B cell (primary cell): ENCODE measurements around the gene CD1B. TPM values are rescaled to one million over a fixed set of nuclear protein-coding genes. Genes with fewer than 3 reads are reported as not detected.

Experiments
- ATAC-seq: fragments of 200-7000 bp; cut with Tn5 transposase; one replicate; pipeline ENCODE4 v1.10.0; 2021; ENCODE audit warnings: low read depth, mild to moderate bottlenecking, moderate number of reproducible peaks, moderate library complexity
- CTCF ChIA-PET: fragments of 350-600 bp; sonication (Branson Sonifier 250); formaldehyde crosslinking; loops from one replicate; lab custom pipeline; 2021; ENCODE audit warnings: antibody characterized with exemption, inconsistent platforms; lab: Charles Lee
- POLR2A ChIA-PET: fragments of 350-600 bp; sonication (Branson Sonifier 250); formaldehyde crosslinking; loops from one replicate; lab custom pipeline; 2021; ENCODE audit warnings: antibody characterized with exemption; lab: Charles Lee
- DNase-seq: peaks from one replicate; pipeline ENCODE4 v3.0.0; 2013
- H2AFZ ChIP-seq: 2 replicates; pipeline ENCODE4 v1.6.1; 2012; ENCODE audit warnings: mild to moderate bottlenecking, low read depth, low read length; ENCODE audit not compliant: insufficient read depth, poor library complexity, severe bottlenecking
- H3K27ac ChIP-seq, 2 donors: 1 replicate in 1 of 2; 2 replicates in 1 of 2; pipeline ENCODE4 v1.5.1; 2012 to 2013; ENCODE audit warnings: low read length in 2 of 2, mild to moderate bottlenecking in 2 of 2, moderate library complexity in 1 of 2
- H3K27me3 ChIP-seq, 4 experiments: fragments of 200-600 bp in 1 of 4; sonication (generic) in 1 of 4; replicated peaks in 1 of 4; 1 replicate in 2 of 4; 2 replicates in 2 of 4; pipeline versions ENCODE4 v1.6.1 to v1.7.0; 2013 to 2016; ENCODE audit warnings: low read length in 3 of 4, mild to moderate bottlenecking in 2 of 4, mixed read lengths in 1 of 4, moderate library complexity in 1 of 4; ENCODE audit not compliant: insufficient read depth in 4 of 4, control insufficient read depth in 3 of 4; ENCODE audit errors: control extremely low read depth in 1 of 4
- H3K36me3 ChIP-seq, 2 experiments: replicated peaks in 1 of 2; 1 replicate in 1 of 2; 2 replicates in 1 of 2; pipeline versions ENCODE4 v1.6.1 to v1.7.1; 2013; ENCODE audit warnings: low read length in 1 of 2; ENCODE audit not compliant: insufficient read depth in 2 of 2, control insufficient read depth in 1 of 2; ENCODE audit errors: control extremely low read depth in 1 of 2, extremely low read depth in 1 of 2
- H3K4me1 ChIP-seq, 2 donors: fragments of 200-600 bp in 1 of 2; sonication (generic) in 1 of 2; 1 replicate in 1 of 2; 2 replicates in 1 of 2; pipeline versions ENCODE4 v1.5.1 to v1.6.1; 2013 to 2017; ENCODE audit warnings: low read length in 2 of 2; ENCODE audit not compliant: control insufficient read depth in 2 of 2, insufficient read depth in 2 of 2
- H3K4me2 ChIP-seq: replicated peaks from 2 replicates; pipeline ENCODE3; 2012; ENCODE audit warnings: mild to moderate bottlenecking, low read depth, low read length; ENCODE audit not compliant: poor library complexity, severe bottlenecking
- H3K4me3 ChIP-seq, 5 experiments: fragments of 200-600 bp in 1 of 5; sonication (generic) in 1 of 5; 1 replicate in 3 of 5; 2 replicates in 2 of 5; pipeline versions ENCODE4 v1.5.1 to v1.7.0; 2011 to 2016; ENCODE audit warnings: low read length in 4 of 5, mild to moderate bottlenecking in 4 of 5, low read depth in 2 of 5, control low read depth in 1 of 5, moderate library complexity in 1 of 5; ENCODE audit not compliant: insufficient read depth in 1 of 5; ENCODE audit errors: control extremely low read depth in 1 of 5, extremely low read depth in 1 of 5
- H3K79me2 ChIP-seq: fragments of 200-600 bp; sonication (generic); one replicate; pipeline ENCODE4 v1.6.0; 2016; ENCODE audit warnings: low read length; ENCODE audit not compliant: control insufficient read depth, insufficient read depth
- H3K9ac ChIP-seq: fragments of 200-600 bp; sonication (generic); 2 replicates; pipeline ENCODE4 v1.6.1; 2017; ENCODE audit warnings: mild to moderate bottlenecking, low read length, moderate library complexity
- H3K9me3 ChIP-seq, 3 donors: one replicate each; pipeline versions ENCODE4 v1.6.1 to v1.7.1; 2013; ENCODE audit warnings: low read length in 2 of 3; ENCODE audit not compliant: control insufficient read depth in 2 of 3, insufficient read depth in 1 of 3; ENCODE audit errors: control extremely low read depth in 1 of 3
- H4K20me1 ChIP-seq: 2 replicates; pipeline ENCODE4 v1.6.0; 2012; ENCODE audit warnings: mild to moderate bottlenecking, low read length; ENCODE audit not compliant: insufficient read depth, control insufficient read depth, poor library complexity, severe bottlenecking
- H3K27ac Mint-ChIP-seq: one replicate; pipeline ENCODE4 v1.8.0; 2021; ENCODE audit warnings: mixed read lengths
- H3K27me3 Mint-ChIP-seq: one replicate; pipeline ENCODE4 v1.8.0; 2021; ENCODE audit warnings: mixed read lengths
- H3K4me1 Mint-ChIP-seq: one replicate; pipeline ENCODE4 v1.8.0; 2021; ENCODE audit warnings: mixed read lengths
- H3K4me3 Mint-ChIP-seq: one replicate; pipeline ENCODE4 v1.8.0; 2021; ENCODE audit warnings: mixed read lengths
- H3K9me3 Mint-ChIP-seq: one replicate; pipeline ENCODE4 v1.8.0; 2022; ENCODE audit warnings: mixed read lengths; ENCODE audit not compliant: insufficient read depth
- EZH2 ChIP-seq: IDR thresholded peaks from 2 replicates; pipeline ENCODE4 v1.6.1; 2012; ENCODE audit warnings: borderline replicate concordance, low read depth, mild to moderate bottlenecking, moderate library complexity, low read length; ENCODE audit not compliant: insufficient read depth, poor library complexity, severe bottlenecking
- WGBS: methylation state at CpG from one replicate; pipeline ENCODE4 v1.1.5; 2013; ENCODE audit warnings: missing lambda C conversion rate; ENCODE audit not compliant: insufficient coverage; 5-methylcytosine and 5-hydroxymethylcytosine counted together
- intact Hi-C: fragments of 100-400 bp; cut with micrococcal nuclease; formaldehyde crosslinking; loops from one replicate; pipeline ENCODE4 v1.10.0; 2022
- polyA plus RNA-seq: library from polyadenylated mRNA; depleted of rRNA; stranded (reverse); fragments of >200 nt; gene quantifications from 2 replicates; pipeline ENCODE4 v1.2.3, GENCODE V29; 2012
- total RNA-seq, 2 donors: library from RNA; stranded (reverse); fragments of 120-200 nt in 1 of 2; gene quantifications; 1 replicate in 1 of 2; 2 replicates in 1 of 2; pipeline versions ENCODE4 v1.2.3 to v1.2.4, GENCODE V29; 2013 to 2022
- TF ChIP-seq, protein P1 (sequence below): fragments of 200-600 bp; IDR thresholded peaks from one replicate; pipeline ENCODE4 v1.8.0; 2022; ENCODE audit warnings: antibody characterized with exemption, mild to moderate bottlenecking

Gene CD1B
- total and polyA plus RNA-seq, 2 donors (not counting 1 experiment from before 2014, with no cell fraction given): 0.09 TPM; not detected in 1

DNA sequence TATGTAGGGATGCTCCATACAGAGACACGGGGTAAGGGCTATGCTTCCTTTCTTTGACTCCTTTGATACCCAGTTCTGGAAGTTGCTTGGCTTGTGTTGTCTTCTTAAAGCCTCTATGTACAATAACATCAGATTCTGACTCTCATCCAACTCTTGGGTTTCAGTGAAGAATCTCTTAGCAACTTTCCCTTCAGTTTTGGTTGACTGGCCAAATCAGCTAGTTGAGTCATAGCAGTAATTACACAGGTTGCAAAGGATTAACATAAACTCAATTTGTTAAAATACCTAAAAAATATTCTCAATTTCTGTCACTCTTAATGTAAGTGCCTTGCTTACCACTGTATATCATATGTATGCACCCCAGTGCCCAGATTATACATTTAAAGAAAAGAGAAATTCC lies 31.6 kb upstream of the CD1B start:
- no peak for TF ChIP-seq EZH2
- TF ChIP-seq, protein P1, sequence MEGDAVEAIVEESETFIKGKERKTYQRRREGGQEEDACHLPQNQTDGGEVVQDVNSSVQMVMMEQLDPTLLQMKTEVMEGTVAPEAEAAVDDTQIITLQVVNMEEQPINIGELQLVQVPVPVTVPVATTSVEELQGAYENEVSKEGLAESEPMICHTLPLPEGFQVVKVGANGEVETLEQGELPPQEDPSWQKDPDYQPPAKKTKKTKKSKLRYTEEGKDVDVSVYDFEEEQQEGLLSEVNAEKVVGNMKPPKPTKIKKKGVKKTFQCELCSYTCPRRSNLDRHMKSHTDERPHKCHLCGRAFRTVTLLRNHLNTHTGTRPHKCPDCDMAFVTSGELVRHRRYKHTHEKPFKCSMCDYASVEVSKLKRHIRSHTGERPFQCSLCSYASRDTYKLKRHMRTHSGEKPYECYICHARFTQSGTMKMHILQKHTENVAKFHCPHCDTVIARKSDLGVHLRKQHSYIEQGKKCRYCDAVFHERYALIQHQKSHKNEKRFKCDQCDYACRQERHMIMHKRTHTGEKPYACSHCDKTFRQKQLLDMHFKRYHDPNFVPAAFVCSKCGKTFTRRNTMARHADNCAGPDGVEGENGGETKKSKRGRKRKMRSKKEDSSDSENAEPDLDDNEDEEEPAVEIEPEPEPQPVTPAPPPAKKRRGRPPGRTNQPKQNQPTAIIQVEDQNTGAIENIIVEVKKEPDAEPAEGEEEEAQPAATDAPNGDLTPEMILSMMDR: no peak
- intact Hi-C loops: no loop called here
- H3K27me3 ChIP-seq: no peaks in the 10 kb centered on the region
- H3K27ac ChIP-seq: no peak overlapping the region
- no peaks in the 10 kb centered on the region for H3K4me1 Mint-ChIP-seq
- H3K9me3 Mint-ChIP-seq: peaks cover 5% of the 10 kb centered on the region
- ChIA-PET CTCF (no interaction called here), POLR2A (no interaction called here)
- no peak for ATAC-seq
- H4K20me1 ChIP-seq: no peaks in the 10 kb centered on the region
- no peaks in the 10 kb centered on the region for H3K36me3 ChIP-seq
- no peak overlapping the region for H2AFZ ChIP-seq
- no peaks in the 10 kb centered on the region for H3K4me1 ChIP-seq
- no peak overlapping the region for H3K4me3 Mint-ChIP-seq
- no peaks in the 10 kb centered on the region for H3K27me3 Mint-ChIP-seq
- H3K79me2 ChIP-seq: no peaks in the 10 kb centered on the region
- DNase-seq: no peak
- no peak overlapping the region for H3K4me3 ChIP-seq
- no peak overlapping the region for H3K9ac ChIP-seq
- H3K27ac Mint-ChIP-seq: no peak overlapping the region
- WGBS: no CpG with 5 or more reads among the region's 1 CpG
- peaks cover 0 to 3% (median 0%) of the 10 kb centered on the region in 3 donors for H3K9me3 ChIP-seq
- no peak overlapping the region for H3K4me2 ChIP-seq

DNA sequence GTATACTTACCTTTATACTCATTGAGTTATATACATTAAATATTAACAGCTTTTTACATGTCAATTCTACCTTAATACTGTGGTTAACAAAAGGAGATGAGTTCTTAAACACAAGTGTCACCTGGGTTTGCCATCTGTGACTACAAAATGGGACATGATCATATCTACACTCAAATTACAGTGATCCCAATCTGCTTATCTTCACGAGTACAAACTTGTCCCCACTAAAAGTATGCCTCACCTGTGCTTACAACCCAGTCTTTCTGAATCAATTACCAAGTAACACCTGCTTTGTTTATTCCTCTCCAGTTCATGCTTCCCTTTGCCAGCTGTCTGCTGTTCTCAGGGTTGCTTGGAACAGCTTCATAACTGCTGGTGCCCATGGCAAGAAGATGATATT lies 31.2 kb upstream of the CD1B start:
- Histone ChIP-seq H2AFZ (no peak overlapping the region), H3K27me3 (peaks cover 0 to 2% (median 0%) of the 10 kb centered on the region in 4 experiments), H3K4me1 (no peaks in the 10 kb centered on the region), H3K79me2 (no peaks in the 10 kb centered on the region), H3K27ac (no peak overlapping the region), H4K20me1 (no peaks in the 10 kb centered on the region), H3K9ac (no peak overlapping the region), H3K9me3 (peaks cover 0 to 3% (median 0%) of the 10 kb centered on the region in 3 donors), H3K4me3 (no peak overlapping the region), H3K4me2 (no peak overlapping the region), H3K36me3 (no peaks in the 10 kb centered on the region)
- TF ChIP-seq, protein P1: no peak
- no peak for TF ChIP-seq EZH2
- ChIA-PET POLR2A (no interaction called here), CTCF (no interaction called here)
- peaks cover 5% of the 10 kb centered on the region for H3K9me3 Mint-ChIP-seq
- H3K27me3 Mint-ChIP-seq: no peaks in the 10 kb centered on the region
- intact Hi-C loops: no loop called here
- no peaks in the 10 kb centered on the region for H3K4me1 Mint-ChIP-seq
- H3K27ac Mint-ChIP-seq: no peak overlapping the region
- no peak overlapping the region for H3K4me3 Mint-ChIP-seq
- ATAC-seq: no peak
- 86% methylated on average over 1 of the region's 1 CpG for WGBS
- DNase-seq: no peak
